ENCODE results near the gene DNPH1.

DNA sequence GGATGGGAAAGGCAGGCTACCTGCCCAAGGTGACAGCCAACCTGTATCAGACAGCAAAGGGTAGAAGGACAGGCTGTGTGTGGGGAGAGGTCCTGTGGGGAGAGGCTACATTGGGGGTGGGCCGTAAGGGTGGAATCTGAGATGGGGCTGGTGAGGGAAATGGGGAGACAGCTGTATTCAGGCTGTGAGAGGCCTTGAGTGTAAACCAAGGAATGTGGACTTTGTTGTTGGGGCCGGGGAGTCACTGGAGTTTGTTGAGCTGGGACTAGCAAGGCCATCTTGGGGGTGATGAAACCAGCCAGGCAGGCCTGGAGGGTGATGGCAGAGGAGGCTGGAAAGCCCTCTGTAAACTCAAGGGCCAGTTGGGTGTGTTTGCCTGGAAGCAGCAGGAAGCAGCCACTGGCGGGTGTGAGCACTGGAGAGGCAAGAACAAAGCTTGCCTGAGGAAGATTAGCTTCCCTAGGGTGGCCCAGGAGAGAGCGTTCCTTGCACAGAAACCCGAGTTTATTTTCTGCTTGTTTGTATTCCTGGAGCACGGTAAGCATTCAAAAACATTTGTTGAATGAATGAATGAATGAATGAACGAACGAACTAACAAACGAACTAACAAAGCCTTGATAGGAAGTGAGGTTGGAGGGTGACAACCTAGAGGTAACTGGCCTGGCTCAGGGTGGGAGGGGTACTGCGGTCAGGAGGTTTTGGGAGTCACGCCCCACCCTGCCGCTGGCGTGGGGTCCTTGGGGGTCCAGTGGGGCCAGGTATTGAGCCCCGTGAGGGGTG lies 32.9 kb upstream of the DNPH1 start:
- TF ChIP-seq CTCF (IDR thresholded peaks at IDR 0.05) (no peak), POLR2A (IDR thresholded peaks at IDR 0.05) (no peak)
